GM12878 (cell line): Measurements from ENCODE around the gene FPGS.

Experiments used
- CEBPZ ChIP-seq: fragments of 150-350 bp; IDR thresholded peaks from 2 replicates; pipeline ENCODE4 v1.6.1; 2016; ENCODE audit warnings: low read depth, low read length
- CHD2 ChIP-seq: IDR thresholded peaks from 2 replicates; pipeline ENCODE4 v1.6.1; 2011; ENCODE audit warnings: low read depth, low read length, improper control_type of control experiment, borderline replicate concordance
- CTCF ChIP-seq, 3 experiments: IDR thresholded peaks in 2 of 3; conservative IDR thresholded peaks in 1 of 3; 2 replicates each; pipeline ENCODE4 v1.5.1; 2011; ENCODE audit warnings: low read depth in 3 of 3, low read length in 3 of 3, mild to moderate bottlenecking in 3 of 3, control low read depth in 2 of 3, moderate library complexity in 2 of 3, inconsistent platforms in 1 of 3, mixed read lengths in 1 of 3; ENCODE audit not compliant: control insufficient read depth in 2 of 3, insufficient read depth in 1 of 3; ENCODE audit errors: extremely low read depth in 1 of 3
- E2F4 ChIP-seq: IDR thresholded peaks from 2 replicates; pipeline ENCODE4 v1.6.1; 2012; ENCODE audit warnings: low read depth, low read length, improper control_type of control experiment
- EGR1 ChIP-seq, 2 experiments: IDR thresholded peaks; 1 replicate in 1 of 2; 2 replicates in 1 of 2; pipeline ENCODE4 v1.6.1; 2011 to 2012; ENCODE audit warnings: low read depth in 2 of 2, low read length in 2 of 2, borderline replicate concordance in 1 of 2, mild to moderate bottlenecking in 1 of 2, moderate library complexity in 1 of 2
- ELK1 ChIP-seq: IDR thresholded peaks from 2 replicates; pipeline ENCODE4 v1.6.1; 2012; ENCODE audit warnings: low read depth, low read length, improper control_type of control experiment
- HDAC2 ChIP-seq: fragments of 200-600 bp; sonication (generic); IDR thresholded peaks from 2 replicates; pipeline ENCODE4 v1.6.1; 2017

GRCh38 chr9:127814619-127815511, 12.2 kb downstream of the FPGS start:
- TF ChIP-seq CHD2, result no peak
- TF ChIP-seq CEBPZ, result no peak
- TF ChIP-seq EGR1 (IDR thresholded peaks at IDR 0.05; ENCODE audit: borderline replicate concordance in 1 of 2, low read depth in 2 of 2, low read length in 2 of 2), result no peak
- no peak for TF ChIP-seq E2F4
- TF ChIP-seq ELK1, result no peak
- no peak for TF ChIP-seq CTCF (IDR thresholded peaks at IDR 0.05 in 2 of 3, conservative IDR thresholded peaks at IDR 0.05 in 1 of 3; ENCODE audit: control insufficient read depth in 2 of 3, extremely low read depth in 1 of 3, insufficient read depth in 1 of 3, low read depth in 3 of 3, low read length in 3 of 3)
- TF ChIP-seq HDAC2, result no peak
